ENCODE measurements around the gene NECTIN2.
"Not testable (repeated sequence)": the region's sequence is repeated elsewhere in the genome, so short reads cannot be mapped to it uniquely, and the experiment has no call there.

Gene NECTIN2

GRCh38 chr19:44908836-44909261 lies 62.8 kb downstream of the NECTIN2 start:
- DNase-seq (ENCODE audit: low read depth) = no peak

- no peak for DNase-seq (ENCODE audit: low read depth)
Observed at GRCh38 chr19:44909775-44910174, 63.7 kb downstream of the NECTIN2 start.

GRCh38 chr19:44911896-44912295 lies 65.8 kb downstream of the NECTIN2 start:
- DNase-seq (ENCODE audit: low read depth) = not testable (repeated sequence)

- DNase-seq (ENCODE audit: low read depth) = no peak
Observed at GRCh38 chr19:44912854-44913253, 66.8 kb downstream of the NECTIN2 start.

DNA sequence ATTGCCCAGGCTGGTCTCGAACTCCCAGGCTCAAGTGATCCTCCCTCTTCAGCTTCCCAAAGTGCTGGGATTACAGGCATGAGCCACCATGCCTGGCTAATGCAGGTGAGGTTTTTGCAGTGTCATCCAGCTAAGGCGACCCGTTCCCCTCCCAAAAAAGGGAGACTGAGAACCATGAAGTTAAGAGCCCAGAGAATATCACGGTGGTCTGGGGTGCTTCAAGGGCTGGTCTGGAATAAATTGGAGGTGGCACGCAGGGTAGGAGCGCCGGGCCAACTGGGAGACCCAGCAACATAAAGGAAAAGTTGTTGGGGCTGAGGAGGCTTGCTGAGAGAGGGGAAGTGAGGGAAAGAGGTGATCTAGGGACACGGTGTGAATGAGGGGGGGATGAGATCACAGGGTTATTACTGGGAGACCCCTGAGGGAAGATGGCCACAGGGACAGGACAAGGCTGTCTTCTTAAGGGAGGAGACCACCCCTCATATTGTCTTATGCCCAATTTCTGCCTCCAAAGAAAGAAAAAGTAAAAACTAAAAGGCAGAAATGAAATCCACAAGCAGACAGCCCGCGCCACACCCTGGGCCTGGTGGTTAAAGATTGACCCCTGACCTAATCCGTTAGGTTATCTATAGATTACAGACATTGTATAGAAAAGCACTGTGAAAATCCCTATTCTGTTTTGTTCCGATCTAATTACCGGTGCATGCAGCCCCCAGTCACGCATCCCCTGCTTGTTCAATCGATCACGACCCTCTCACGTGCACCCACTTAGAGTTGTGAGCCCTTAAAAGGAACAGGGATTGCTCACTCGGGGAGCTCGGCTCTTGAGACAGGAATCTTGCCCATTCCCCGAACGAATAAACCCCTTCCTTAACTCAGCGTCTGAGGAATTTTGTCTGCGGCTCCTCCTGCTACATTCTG lies 67.7 kb downstream of the NECTIN2 start:
- not testable (repeated sequence) for DNase-seq (ENCODE audit: low read depth)

GRCh38 chr19:44914433-44915206 lies 68.5 kb downstream of the NECTIN2 start, which contains the start of gene APOC1:
Gene APOC1, plus strand, starts transcription at chr19:44914608. Its CDS starts 284 bp downstream, at chr19:44914892.
- peak; percentile 50 for DNase-seq (ENCODE audit: low read depth)

DNA sequence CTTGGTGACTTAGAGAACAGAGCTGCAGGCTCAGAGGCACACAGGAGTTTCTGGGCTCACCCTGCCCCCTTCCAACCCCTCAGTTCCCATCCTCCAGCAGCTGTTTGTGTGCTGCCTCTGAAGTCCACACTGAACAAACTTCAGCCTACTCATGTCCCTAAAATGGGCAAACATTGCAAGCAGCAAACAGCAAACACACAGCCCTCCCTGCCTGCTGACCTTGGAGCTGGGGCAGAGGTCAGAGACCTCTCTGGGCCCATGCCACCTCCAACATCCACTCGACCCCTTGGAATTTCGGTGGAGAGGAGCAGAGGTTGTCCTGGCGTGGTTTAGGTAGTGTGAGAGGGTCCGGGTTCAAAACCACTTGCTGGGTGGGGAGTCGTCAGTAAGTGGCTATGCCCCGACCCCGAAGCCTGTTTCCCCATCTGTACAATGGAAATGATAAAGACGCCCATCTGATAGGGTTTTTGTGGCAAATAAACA lies 78.2 kb downstream of the NECTIN2 start:
- DNase-seq (ENCODE audit: low read depth) = no peak

GRCh38 chr19:44925114-44925891 lies 79.2 kb downstream of the NECTIN2 start:
- no peak for DNase-seq (ENCODE audit: low read depth)

DNA sequence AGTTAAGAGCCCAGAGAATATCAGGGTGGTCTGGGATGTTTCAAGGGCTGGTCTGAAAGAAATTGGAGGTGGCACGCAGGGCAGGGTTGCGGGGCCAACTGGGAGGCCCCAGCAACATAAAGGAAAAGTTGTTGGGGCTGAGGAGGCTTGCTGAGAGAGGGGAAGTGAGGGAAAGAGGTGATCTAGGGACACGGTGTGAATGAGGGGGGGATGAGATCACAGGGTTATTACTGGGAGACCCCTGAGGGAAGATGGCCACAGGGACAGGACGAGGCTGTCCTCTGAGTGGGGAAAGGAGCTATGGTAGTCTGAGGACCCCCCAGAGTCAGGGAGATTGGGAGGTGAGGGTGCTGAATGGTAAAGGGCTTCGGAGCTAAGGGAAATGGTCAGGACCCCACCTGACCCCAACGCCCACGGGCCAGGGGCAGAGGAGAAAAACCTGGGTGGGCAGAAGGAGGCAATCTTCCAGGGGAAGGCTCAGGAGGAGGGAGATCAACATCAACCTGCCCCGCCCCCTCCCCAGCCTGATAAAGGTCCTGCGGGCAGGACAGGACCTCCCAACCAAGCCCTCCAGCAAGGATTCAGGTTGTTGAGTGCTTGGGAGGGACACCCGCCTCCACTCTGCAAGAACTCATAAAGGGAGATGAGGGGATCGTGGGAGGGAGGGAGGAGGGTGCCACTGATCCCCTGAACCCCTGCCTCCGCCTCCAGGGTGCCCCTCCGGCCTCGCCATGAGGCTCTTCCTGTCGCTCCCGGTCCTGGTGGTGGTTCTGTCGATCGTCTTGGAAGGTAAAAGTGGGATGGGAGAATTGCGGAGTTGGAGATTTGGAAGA lies 80.4 kb downstream of the NECTIN2 start:
- DNase-seq (ENCODE audit: low read depth) = not testable (repeated sequence)

- no peak for DNase-seq (ENCODE audit: low read depth)
Observed at GRCh38 chr19:44927746-44928145, 81.6 kb downstream of the NECTIN2 start.

DNA sequence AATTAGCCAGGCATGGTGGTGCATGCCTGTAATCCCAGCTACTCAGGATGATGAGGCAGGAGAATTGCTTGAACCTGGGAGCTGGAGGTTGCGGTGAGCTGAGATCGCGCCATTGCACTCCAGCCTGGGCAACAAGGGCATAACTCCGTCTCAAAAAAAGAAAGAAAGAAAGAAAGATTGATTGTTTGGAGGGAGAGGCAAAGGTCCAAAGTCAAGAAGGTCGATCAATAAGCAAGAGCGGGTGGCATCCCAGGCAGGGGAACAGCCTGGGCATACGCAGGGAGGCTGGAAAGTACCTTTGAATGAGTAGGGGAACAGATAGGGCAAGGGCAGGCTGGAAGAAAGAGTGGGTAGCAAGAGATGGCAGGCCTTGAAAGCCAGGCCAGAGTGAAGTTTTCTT lies 84.0 kb downstream of the NECTIN2 start:
- DNase-seq (ENCODE audit: low read depth) = no peak

- DNase-seq (ENCODE audit: low read depth) = no peak
Observed at GRCh38 chr19:44931541-44931940, 85.4 kb downstream of the NECTIN2 start.
